ENCODE data around the gene TRPM3. TPM values are rescaled to one million over a fixed set of nuclear protein-coding genes. Genes with fewer than 3 reads are reported as not detected.
A peak's percentile ranks its signal among the peaks of the same experiment; 100 is the strongest.

Gene TRPM3
- total RNA-seq, 6 experiments from 2014 or later, result 0.02 TPM; not detected in 5

- Mint-ChIP-seq H3K4me3 (no peak overlapping the region), H3K4me1 (ENCODE audit: low read depth) (peaks cover 34% of the 10 kb centered on the region), H3K36me3 (ENCODE audit: low read depth) (no peaks in the 10 kb centered on the region), H3K27ac (no peak overlapping the region), H3K9me3 (no peaks in the 10 kb centered on the region), H3K27me3 (ENCODE audit: insufficient read depth) (no peaks in the 10 kb centered on the region; the same call in 1 of the 2 replicates)
- TF ChIP-seq, protein P1, sequence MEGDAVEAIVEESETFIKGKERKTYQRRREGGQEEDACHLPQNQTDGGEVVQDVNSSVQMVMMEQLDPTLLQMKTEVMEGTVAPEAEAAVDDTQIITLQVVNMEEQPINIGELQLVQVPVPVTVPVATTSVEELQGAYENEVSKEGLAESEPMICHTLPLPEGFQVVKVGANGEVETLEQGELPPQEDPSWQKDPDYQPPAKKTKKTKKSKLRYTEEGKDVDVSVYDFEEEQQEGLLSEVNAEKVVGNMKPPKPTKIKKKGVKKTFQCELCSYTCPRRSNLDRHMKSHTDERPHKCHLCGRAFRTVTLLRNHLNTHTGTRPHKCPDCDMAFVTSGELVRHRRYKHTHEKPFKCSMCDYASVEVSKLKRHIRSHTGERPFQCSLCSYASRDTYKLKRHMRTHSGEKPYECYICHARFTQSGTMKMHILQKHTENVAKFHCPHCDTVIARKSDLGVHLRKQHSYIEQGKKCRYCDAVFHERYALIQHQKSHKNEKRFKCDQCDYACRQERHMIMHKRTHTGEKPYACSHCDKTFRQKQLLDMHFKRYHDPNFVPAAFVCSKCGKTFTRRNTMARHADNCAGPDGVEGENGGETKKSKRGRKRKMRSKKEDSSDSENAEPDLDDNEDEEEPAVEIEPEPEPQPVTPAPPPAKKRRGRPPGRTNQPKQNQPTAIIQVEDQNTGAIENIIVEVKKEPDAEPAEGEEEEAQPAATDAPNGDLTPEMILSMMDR (IDR thresholded peaks at IDR 0.05), result no peak
- no peak for DNase-seq
These were observed 570.0 kb downstream of the TRPM3 start for GRCh38 chr9:70551396-70551795.

DNA sequence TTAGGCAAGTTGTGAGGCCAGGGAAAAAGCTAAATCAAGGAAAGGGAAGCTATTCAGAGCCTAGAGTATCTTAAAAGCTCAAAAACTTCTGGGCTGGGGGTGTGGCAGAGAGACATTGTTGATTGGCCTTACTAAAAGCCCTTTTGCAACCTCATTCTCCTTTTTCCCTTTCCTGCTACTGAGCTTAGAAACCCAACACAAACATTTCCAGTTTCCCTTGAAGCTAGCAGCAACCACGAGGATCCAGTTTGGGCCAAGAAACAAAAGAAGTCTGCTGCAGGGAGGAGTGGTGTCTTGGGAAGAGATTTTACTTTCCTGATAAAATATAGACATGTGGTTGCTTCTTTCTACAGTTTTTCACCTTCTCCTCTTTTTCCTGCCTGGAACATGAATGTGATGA, 571.5 kb downstream of the TRPM3 start:
- Mint-ChIP-seq H3K4me1 (ENCODE audit: low read depth) (peaks cover 25% of the 10 kb centered on the region), H3K27me3 (ENCODE audit: insufficient read depth) (no peaks in the 10 kb centered on the region), H3K27ac (no peak overlapping the region), H3K36me3 (ENCODE audit: low read depth) (no peaks in the 10 kb centered on the region), H3K9me3 (no peaks in the 10 kb centered on the region), H3K4me3 (no peak overlapping the region)
- DNase-seq, result no peak
- TF ChIP-seq, protein P1 (IDR thresholded peaks at IDR 0.05), result no peak

DNA sequence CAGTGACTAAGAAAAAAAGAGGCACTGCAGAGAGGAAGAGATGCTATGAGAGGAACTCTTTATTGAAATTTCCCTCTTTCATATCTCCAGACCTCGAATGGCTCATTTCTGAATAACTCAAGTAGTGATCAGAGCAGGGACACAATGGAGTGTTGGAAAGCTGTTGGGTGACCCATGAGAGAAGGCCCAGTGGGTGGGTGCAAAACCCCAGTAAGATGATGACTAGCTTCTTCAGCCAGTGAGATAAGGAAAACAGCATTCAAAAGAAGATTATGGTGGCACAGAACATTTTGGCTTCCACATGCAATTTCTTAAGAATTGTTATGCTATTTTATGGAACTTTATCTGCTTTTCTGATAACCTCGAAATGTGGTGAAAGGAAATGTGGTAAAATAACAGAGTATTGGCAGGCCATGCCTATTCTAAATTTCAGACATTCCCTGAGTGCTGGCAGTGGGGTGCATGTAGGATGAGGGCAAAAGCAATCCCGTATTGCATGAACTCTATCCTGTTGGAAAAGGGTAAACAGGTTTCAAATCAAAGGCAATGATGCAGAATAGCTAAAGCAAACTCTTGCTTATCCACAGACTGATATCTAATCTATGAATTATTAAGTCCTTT, 579.0 kb downstream of the TRPM3 start:
- H3K36me3 Mint-ChIP-seq (ENCODE audit: low read depth), result no peaks in the 10 kb centered on the region

DNA sequence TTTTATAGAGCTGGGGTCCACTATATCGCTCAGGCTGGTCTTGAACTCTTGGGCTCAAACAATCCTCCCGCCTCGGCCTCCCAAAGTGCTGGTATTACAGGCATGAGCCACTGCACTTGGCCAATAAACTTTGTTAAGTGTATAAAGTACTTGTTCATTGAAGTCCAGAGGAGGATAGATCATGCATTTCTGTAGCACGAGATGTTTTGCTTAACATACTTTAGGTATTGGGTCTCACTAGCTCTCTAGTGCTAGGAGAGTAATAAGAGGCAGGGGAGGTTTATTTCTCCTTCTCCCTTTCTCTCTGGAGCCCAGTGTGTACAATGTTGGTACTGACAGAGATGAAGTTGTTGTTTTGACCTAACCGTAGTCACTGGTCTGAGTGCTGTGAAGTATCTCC, 581.4 kb downstream of the TRPM3 start:
- H3K4me3 Mint-ChIP-seq, result no peak overlapping the region
- no peaks in the 10 kb centered on the region for H3K36me3 Mint-ChIP-seq (ENCODE audit: low read depth)
- no peaks in the 10 kb centered on the region; the same call in 1 of the 2 replicates for H3K27me3 Mint-ChIP-seq (ENCODE audit: insufficient read depth)
- no peaks in the 10 kb centered on the region for H3K9me3 Mint-ChIP-seq
- no peak overlapping the region for H3K27ac Mint-ChIP-seq
- no peak for DNase-seq
- H3K4me1 Mint-ChIP-seq (ENCODE audit: low read depth), result peaks cover 30% of the 10 kb centered on the region
- TF ChIP-seq, protein P1 (IDR thresholded peaks at IDR 0.05), result no peak

More for the DNA sequence above, 579.0 kb downstream of the TRPM3 start:
- peaks cover 22% of the 10 kb centered on the region for H3K4me1 Mint-ChIP-seq (ENCODE audit: low read depth)
- no peaks in the 10 kb centered on the region for H3K9me3 Mint-ChIP-seq
- no peak for DNase-seq
- H3K27me3 Mint-ChIP-seq (ENCODE audit: insufficient read depth), result no peaks in the 10 kb centered on the region
- no peak overlapping the region for H3K27ac Mint-ChIP-seq
- TF ChIP-seq, protein P1 (IDR thresholded peaks at IDR 0.05), result no peak
- no peak overlapping the region for H3K4me3 Mint-ChIP-seq

GRCh38 chr9:70539526-70539925, 581.9 kb downstream of the TRPM3 start:
- H3K9me3 Mint-ChIP-seq, result no peaks in the 10 kb centered on the region
- H3K27me3 Mint-ChIP-seq (ENCODE audit: insufficient read depth), result no peaks in the 10 kb centered on the region; the same call in 1 of the 2 replicates
- no peaks in the 10 kb centered on the region for H3K36me3 Mint-ChIP-seq (ENCODE audit: low read depth)
- TF ChIP-seq, protein P1 (IDR thresholded peaks at IDR 0.05), result no peak
- peak overlapping the region; percentile 71 for H3K27ac Mint-ChIP-seq
- peak overlapping the region; percentile 26 for H3K4me3 Mint-ChIP-seq
- peaks cover 35% of the 10 kb centered on the region for H3K4me1 Mint-ChIP-seq (ENCODE audit: low read depth)
- peak; percentile 31 for DNase-seq

Measured in HFFc6 (cell line).